GM23338 (cell line): ENCODE data around the gene C12orf60. TPM values are rescaled to one million over a fixed set of nuclear protein-coding genes. Genes with fewer than 3 reads are reported as not detected.
A peak's percentile ranks its signal among the peaks of the same experiment; 100 is the strongest.

Experiments
- ATAC-seq: fragments of 200-7000 bp; cut with Tn5 transposase; 3 replicates; pipeline ENCODE4 v1.9.1; 2020
- DNase-seq: peaks from one replicate; pipeline ENCODE4 v3.0.0-alpha.2; 2015; ENCODE audit warnings: low spot score
- H2AFZ ChIP-seq: fragments of 200-600 bp; sonication (generic); 2 replicates; pipeline ENCODE4 v1.8.0; 2016; ENCODE audit warnings: antibody characterized with exemption, mild to moderate bottlenecking, moderate library complexity
- H3F3A ChIP-seq: fragments of 200-600 bp; sonication (generic); replicated peaks from 2 replicates; pipeline ENCODE4 v1.8.0; 2017; ENCODE audit warnings: antibody characterized with exemption, mixed run types, low read depth
- H3K27ac ChIP-seq: fragments of 200-600 bp; sonication (generic); 2 replicates; pipeline ENCODE4 v1.6.1; 2016; ENCODE audit warnings: low read depth
- H3K27me3 ChIP-seq: fragments of 200-600 bp; sonication (generic); 2 replicates; pipeline ENCODE4 v1.8.0; 2016; ENCODE audit warnings: mild to moderate bottlenecking, mixed run types, moderate library complexity; ENCODE audit not compliant: insufficient read depth
- H3K36me3 ChIP-seq: fragments of 200-600 bp; sonication (generic); 2 replicates; pipeline ENCODE4 v1.8.0; 2016; ENCODE audit warnings: mild to moderate bottlenecking; ENCODE audit not compliant: insufficient read depth
- H3K4me1 ChIP-seq: fragments of 200-600 bp; sonication (generic); 2 replicates; pipeline ENCODE4 v1.8.0; 2016; ENCODE audit warnings: mild to moderate bottlenecking, moderate library complexity; ENCODE audit not compliant: insufficient read depth
- H3K4me2 ChIP-seq: fragments of 200-600 bp; sonication (generic); 2 replicates; pipeline ENCODE4 v1.7.1; 2017; ENCODE audit warnings: mixed run types
- H3K4me3 ChIP-seq: fragments of 200-600 bp; sonication (generic); 2 replicates; pipeline ENCODE4 v1.6.1; 2016; ENCODE audit warnings: mixed run types
- H3K79me2 ChIP-seq: fragments of 200-600 bp; sonication (generic); replicated peaks from 2 replicates; pipeline ENCODE4 v1.8.0; 2017; ENCODE audit warnings: mild to moderate bottlenecking; ENCODE audit not compliant: insufficient read depth
- H3K9me2 ChIP-seq: fragments of 200-600 bp; sonication (generic); 2 replicates; pipeline ENCODE4 v1.8.0; 2017; ENCODE audit not compliant: insufficient read depth
- H4K20me1 ChIP-seq: fragments of 200-600 bp; sonication (generic); replicated peaks from 2 replicates; pipeline ENCODE4 v1.8.0; 2017; ENCODE audit warnings: mild to moderate bottlenecking; ENCODE audit not compliant: insufficient read depth
- H3K27ac Mint-ChIP-seq: 2 replicates; pipeline ENCODE4 v1.8.0; 2020; ENCODE audit warnings: inconsistent platforms, mild to moderate bottlenecking, moderate library complexity, mixed read lengths
- H3K27me3 Mint-ChIP-seq: 3 replicates; pipeline ENCODE4 v1.8.0; 2022; ENCODE audit warnings: low read depth, mild to moderate bottlenecking, moderate library complexity, mixed read lengths, inconsistent platforms; ENCODE audit not compliant: insufficient read depth, poor library complexity
- H3K36me3 Mint-ChIP-seq: 3 replicates; pipeline ENCODE4 v1.8.0; 2021; ENCODE audit warnings: low read depth, mild to moderate bottlenecking, inconsistent platforms, moderate library complexity, mixed read lengths
- H3K4me1 Mint-ChIP-seq: 3 replicates; pipeline ENCODE4 v1.8.0; 2020; ENCODE audit warnings: mild to moderate bottlenecking, inconsistent platforms, mixed read lengths
- H3K4me3 Mint-ChIP-seq: 3 replicates; pipeline ENCODE4 v1.8.0; 2021; ENCODE audit warnings: moderate library complexity, mild to moderate bottlenecking, inconsistent platforms, mixed read lengths
- H3K9me3 Mint-ChIP-seq: 3 replicates; pipeline ENCODE4 v1.8.0; 2020; ENCODE audit warnings: moderate library complexity, mild to moderate bottlenecking, inconsistent platforms, mixed read lengths
- CTCF ChIP-seq, 2 experiments: fragments of 200-600 bp in 1 of 2; sonication (generic) in 1 of 2; conservative IDR thresholded peaks; 2 replicates each; pipeline versions ENCODE4 v1.5.1 to v1.6.1; 2016 to 2017; ENCODE audit warnings: antibody characterized with exemption in 2 of 2, low read depth in 2 of 2, mild to moderate bottlenecking in 2 of 2, moderate library complexity in 1 of 2
- ETS1 ChIP-seq: IDR thresholded peaks from 2 replicates; pipeline ENCODE4 v1.6.1; 2016; ENCODE audit warnings: antibody characterized with exemption
- EZH2 ChIP-seq: fragments of 200-600 bp; sonication (generic); IDR thresholded peaks from one replicate; pipeline ENCODE4 v1.8.0; 2017; ENCODE audit warnings: antibody characterized with exemption, mild to moderate bottlenecking, low read depth; ENCODE audit not compliant: unreplicated experiment
- JUNB ChIP-seq: IDR thresholded peaks from one replicate; pipeline ENCODE4 v1.6.1; 2016; ENCODE audit warnings: antibody characterized with exemption; ENCODE audit not compliant: unreplicated experiment
- POLR2AphosphoS5 ChIP-seq: IDR thresholded peaks from 2 replicates; pipeline ENCODE4 v1.6.1; 2016; ENCODE audit warnings: antibody characterized with exemption, low read depth
- STAT1 ChIP-seq: IDR thresholded peaks from one replicate; pipeline ENCODE4 v1.6.1; 2016; ENCODE audit warnings: antibody characterized with exemption; ENCODE audit not compliant: unreplicated experiment
- ZNF462 ChIP-seq: fragments of 250-450 bp; sonication (Bioruptor Pico); IDR thresholded peaks from 2 replicates; pipeline ENCODE4 v1.5.0; 2020; ENCODE audit warnings: mild to moderate bottlenecking, moderate library complexity
- polyA plus RNA-seq: library from polyadenylated mRNA; unstranded; fragments of >200 nt; fragmentation: Nextera tagmentation; extraction: Ambion mirVana; gene quantifications from 2 replicates; pipeline ENCODE4 v1.2.1, GENCODE V29; 2016
- total RNA-seq: library from RNA; depleted of rRNA; stranded (reverse); fragments of >200 nt; shearing (Covaris generic); gene quantifications from 2 replicates; pipeline ENCODE4 v1.2.3, GENCODE V29; 2014

The C12orf60 gene
- total and polyA plus RNA-seq, 2 experiments from 2014 or later = 1.7 to 2.3 TPM

DNA sequence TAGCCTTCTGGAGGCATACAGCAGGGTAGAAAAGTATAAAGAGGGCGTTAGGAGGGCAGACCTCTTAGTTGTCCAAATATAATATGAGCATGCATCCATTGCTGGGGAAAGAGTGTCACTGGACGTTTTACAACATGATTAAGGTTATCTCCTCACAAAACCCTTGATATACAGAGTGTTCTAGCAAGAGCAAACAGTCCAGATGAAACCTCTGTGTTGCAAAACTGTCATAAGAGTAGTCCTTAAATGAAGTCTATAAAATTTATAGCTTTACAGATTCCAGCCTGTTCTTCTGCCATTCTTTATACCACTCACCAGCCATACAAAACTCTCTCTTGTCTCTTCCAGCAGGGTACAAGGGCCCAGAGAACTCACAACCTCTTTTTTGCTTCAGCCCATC lies 21.9 kb upstream of the C12orf60 start:
- H3K4me1 Mint-ChIP-seq = peaks cover 13% of the 10 kb centered on the region
- H3K36me3 Mint-ChIP-seq = peaks cover 3% of the 10 kb centered on the region; the same call in 2 of the 3 replicates
- Histone ChIP-seq H2AFZ (no peak overlapping the region), H3K4me2 (no peak overlapping the region), H3K4me3 (no peak overlapping the region), H3K79me2 (no peaks in the 10 kb centered on the region), H3K9me2 (no peaks in the 10 kb centered on the region), H3K36me3 (peaks cover 4% of the 10 kb centered on the region; the same call in 1 of the 2 replicates), H3K27ac (no peak overlapping the region), H3K4me1 (peaks cover 12% of the 10 kb centered on the region), H3F3A (no peaks in the 10 kb centered on the region), H3K27me3 (no peaks in the 10 kb centered on the region), H4K20me1 (0 out of 2 replicates have a peak, but pooled peaks cover 9% of the 10 kb centered on the region)
- ATAC-seq = no peak
- H3K4me3 Mint-ChIP-seq = no peak overlapping the region
- H3K27me3 Mint-ChIP-seq = peaks cover 1% of the 10 kb centered on the region
- peak overlapping the region; percentile 53; the same call in 1 of the 2 replicates for H3K27ac Mint-ChIP-seq
- no peak for DNase-seq
- H3K9me3 Mint-ChIP-seq = no peaks in the 10 kb centered on the region
- TF ChIP-seq ZNF462 (CRISPR knock-in tag) (no peak), CTCF (conservative IDR thresholded peaks at IDR 0.05; ENCODE audit: low read depth in 2 of 2) (no peak), ETS1 (no peak), EZH2 (no peak), POLR2AphosphoS5 (no peak), JUNB (no peak), STAT1 (no peak)
